Mesenchymal stem cell (in vitro differentiated cells and primary cell): Measurements from ENCODE around the gene RAPGEF5.

Experiments used
- DNase-seq: peaks from one replicate; pipeline ENCODE4 v3.0.0-alpha.2; 2013
- H2AFZ ChIP-seq: one replicate; pipeline ENCODE4 v1.6.1; 2013; ENCODE audit warnings: low read depth, mild to moderate bottlenecking, control low read depth, inconsistent platforms, low read length, moderate library complexity
- H2AK5ac ChIP-seq: 2 replicates; pipeline ENCODE4 v1.6.1; 2013; ENCODE audit warnings: low read length, moderate library complexity, mild to moderate bottlenecking, inconsistent platforms; ENCODE audit not compliant: severe bottlenecking
- H2BK120ac ChIP-seq: one replicate; pipeline ENCODE4 v1.6.1; 2013; ENCODE audit warnings: low read depth, mild to moderate bottlenecking, inconsistent platforms, low read length, moderate library complexity
- H2BK12ac ChIP-seq, 2 experiments: one replicate each; pipeline ENCODE4 v1.6.1; 2013; ENCODE audit warnings: inconsistent platforms in 2 of 2, low read length in 2 of 2, mild to moderate bottlenecking in 2 of 2, moderate library complexity in 2 of 2, control low read depth in 1 of 2
- H2BK15ac ChIP-seq: one replicate; pipeline ENCODE4 v1.6.1; 2013; ENCODE audit warnings: mild to moderate bottlenecking, low read depth, inconsistent platforms; ENCODE audit not compliant: poor library complexity, severe bottlenecking
- H2BK5ac ChIP-seq: 2 replicates; pipeline ENCODE4 v1.6.1; 2013; ENCODE audit warnings: low read depth, mild to moderate bottlenecking, low read length, control low read depth, inconsistent platforms; ENCODE audit not compliant: poor library complexity, severe bottlenecking
- H3K14ac ChIP-seq, 2 experiments: one replicate each; pipeline ENCODE4 v1.6.1; 2013; ENCODE audit warnings: inconsistent platforms in 2 of 2, low read length in 2 of 2, control low read depth in 1 of 2, mild to moderate bottlenecking in 1 of 2, moderate library complexity in 1 of 2
- H3K18ac ChIP-seq, 2 experiments: one replicate each; pipeline ENCODE4 v1.6.1; 2013; ENCODE audit warnings: inconsistent platforms in 2 of 2, low read length in 2 of 2, control low read depth in 1 of 2, low read depth in 1 of 2, mild to moderate bottlenecking in 1 of 2
- H3K23ac ChIP-seq, 2 experiments: one replicate each; pipeline ENCODE4 v1.6.1; 2013; ENCODE audit warnings: inconsistent platforms in 2 of 2, low read length in 2 of 2, mild to moderate bottlenecking in 2 of 2, moderate library complexity in 2 of 2, control low read depth in 1 of 2
- H3K27ac ChIP-seq: 2 replicates; pipeline ENCODE4 v1.5.1; 2013; ENCODE audit warnings: mild to moderate bottlenecking, moderate library complexity, low read length, control low read depth, inconsistent platforms; ENCODE audit not compliant: poor library complexity, severe bottlenecking
- H3K27me3 ChIP-seq, 2 experiments: 2 replicates each; pipeline versions ENCODE4 v1.6.1 to v1.7.0; 2013; ENCODE audit warnings: low read length in 2 of 2, mild to moderate bottlenecking in 2 of 2, moderate library complexity in 2 of 2, control low read depth in 1 of 2, inconsistent platforms in 1 of 2; ENCODE audit not compliant: control insufficient read depth in 1 of 2, insufficient read depth in 1 of 2
- H3K36me3 ChIP-seq, 2 experiments: 2 replicates each; pipeline versions ENCODE4 v1.6.1 to v1.7.0; 2013; ENCODE audit warnings: low read length in 2 of 2, control low read depth in 1 of 2, inconsistent platforms in 1 of 2, low read depth in 1 of 2, mild to moderate bottlenecking in 1 of 2; ENCODE audit not compliant: insufficient read depth in 2 of 2, control insufficient read depth in 1 of 2
- H3K4ac ChIP-seq, 2 experiments: one replicate each; pipeline ENCODE4 v1.6.1; 2013; ENCODE audit warnings: inconsistent platforms in 2 of 2, low read length in 2 of 2, mild to moderate bottlenecking in 2 of 2, moderate library complexity in 2 of 2, control low read depth in 1 of 2, low read depth in 1 of 2
- H3K4me1 ChIP-seq: 2 replicates; pipeline ENCODE4 v1.6.1; 2013; ENCODE audit warnings: low read depth, low read length, control low read depth; ENCODE audit not compliant: control insufficient read depth, insufficient read depth
- H3K4me2 ChIP-seq: 2 replicates; pipeline ENCODE4 v1.6.1; 2013; ENCODE audit warnings: low read length, mild to moderate bottlenecking, inconsistent platforms; ENCODE audit not compliant: poor library complexity, severe bottlenecking
- H3K4me3 ChIP-seq, 2 experiments: 2 replicates each; pipeline versions ENCODE4 v1.5.1 to v1.7.0; 2013; ENCODE audit warnings: low read length in 2 of 2, mild to moderate bottlenecking in 2 of 2, control low read depth in 1 of 2, low read depth in 1 of 2; ENCODE audit not compliant: insufficient read depth in 1 of 2
- H3K79me1 ChIP-seq: replicated peaks from 2 replicates; pipeline ENCODE4 v1.6.1; 2013; ENCODE audit warnings: mild to moderate bottlenecking, control low read depth, low read length, inconsistent platforms; ENCODE audit not compliant: poor library complexity, severe bottlenecking
- H3K9ac ChIP-seq: 2 replicates; pipeline ENCODE4 v1.7.0; 2013; ENCODE audit warnings: mild to moderate bottlenecking, low read length, moderate library complexity
- H3K9me3 ChIP-seq: 2 replicates; pipeline ENCODE4 v1.7.0; 2013; ENCODE audit warnings: mild to moderate bottlenecking, low read length; ENCODE audit not compliant: control insufficient read depth
- H4K8ac ChIP-seq: one replicate; pipeline ENCODE4 v1.6.1; 2013; ENCODE audit warnings: inconsistent platforms, mild to moderate bottlenecking, low read length, moderate library complexity
- H4K91ac ChIP-seq: one replicate; pipeline ENCODE4 v1.6.1; 2013; ENCODE audit warnings: mild to moderate bottlenecking, low read length, inconsistent platforms
- WGBS: methylation state at CpG from one replicate; pipeline ENCODE4 v1.1.7; 2013; ENCODE audit warnings: mixed read lengths; 5-methylcytosine and 5-hydroxymethylcytosine counted together

The RAPGEF5 gene

GRCh38 chr7:22320416-22320815 lies 36.5 kb downstream of the RAPGEF5 start:
- no peaks in the 10 kb centered on the region for H3K9me3 ChIP-seq
- H4K91ac ChIP-seq = no peak overlapping the region
- H3K27ac ChIP-seq = no peak overlapping the region
- H3K4me2 ChIP-seq = no peak overlapping the region
- H2BK12ac ChIP-seq = no peak overlapping the region
- H3K27me3 ChIP-seq = peaks cover 0 to 5% of the 10 kb centered on the region in 2 experiments
- no peaks in the 10 kb centered on the region for H3K36me3 ChIP-seq
- H3K4me3 ChIP-seq = no peak overlapping the region
- no peaks in the 10 kb centered on the region for H3K4me1 ChIP-seq
- DNase-seq = no peak
- no peak overlapping the region for H3K18ac ChIP-seq
- H3K23ac ChIP-seq = no peak overlapping the region
- no peak overlapping the region for H4K8ac ChIP-seq
- H2BK120ac ChIP-seq = no peak overlapping the region
- H2BK5ac ChIP-seq = no peak overlapping the region
- H3K14ac ChIP-seq = no peak overlapping the region
- H3K79me1 ChIP-seq = no peaks in the 10 kb centered on the region
- no peak overlapping the region for H3K9ac ChIP-seq
- no peak overlapping the region for H2BK15ac ChIP-seq
- H2AK5ac ChIP-seq = no peak overlapping the region
- H3K4ac ChIP-seq = no peak overlapping the region
- WGBS = 34% methylated on average over 2 of the region's 2 CpGs
- no peak overlapping the region for H2AFZ ChIP-seq

- no peaks in the 10 kb centered on the region for H3K36me3 ChIP-seq
- no peak overlapping the region for H3K27ac ChIP-seq
- H3K9ac ChIP-seq = no peak overlapping the region
- no peak overlapping the region for H4K91ac ChIP-seq
- WGBS = 57% methylated on average over 6 of the region's 7 CpGs
- no peaks in the 10 kb centered on the region for H3K79me1 ChIP-seq
- no peak overlapping the region for H3K4me2 ChIP-seq
- no peak overlapping the region for H3K23ac ChIP-seq
- H2BK12ac ChIP-seq = no peak overlapping the region
- no peak overlapping the region for H2BK15ac ChIP-seq
- H3K4me1 ChIP-seq = no peaks in the 10 kb centered on the region
- H4K8ac ChIP-seq = no peak overlapping the region
- no peak for DNase-seq
- no peaks in the 10 kb centered on the region for H3K9me3 ChIP-seq
- no peak overlapping the region for H2AFZ ChIP-seq
- no peak overlapping the region for H2AK5ac ChIP-seq
- H3K27me3 ChIP-seq = peaks cover 0 to 1% of the 10 kb centered on the region in 2 experiments
- no peak overlapping the region for H2BK5ac ChIP-seq
- no peak overlapping the region for H3K4ac ChIP-seq
- no peak overlapping the region for H3K4me3 ChIP-seq
- no peak overlapping the region for H3K14ac ChIP-seq
- no peak overlapping the region for H3K18ac ChIP-seq
- H2BK120ac ChIP-seq = no peak overlapping the region
These were observed 37.2 kb downstream of the RAPGEF5 start for GRCh38 chr7:22319424-22320403.

- no peaks in the 10 kb centered on the region for H3K36me3 ChIP-seq
- no peak overlapping the region for H3K9ac ChIP-seq
- H4K91ac ChIP-seq = no peak overlapping the region
- no peak overlapping the region for H3K27ac ChIP-seq
- H2AK5ac ChIP-seq = no peak overlapping the region
- no peak overlapping the region for H2AFZ ChIP-seq
- DNase-seq = no peak
- H3K9me3 ChIP-seq = no peaks in the 10 kb centered on the region
- no peak overlapping the region for H3K18ac ChIP-seq
- H3K27me3 ChIP-seq = no peaks in the 10 kb centered on the region
- 79% methylated on average over 4 of the region's 4 CpGs for WGBS
- no peak overlapping the region for H3K4me2 ChIP-seq
- no peak overlapping the region for H3K4me3 ChIP-seq
- no peak overlapping the region for H2BK15ac ChIP-seq
- no peaks in the 10 kb centered on the region for H3K4me1 ChIP-seq
- H4K8ac ChIP-seq = no peak overlapping the region
- no peak overlapping the region for H3K23ac ChIP-seq
- no peak overlapping the region for H2BK5ac ChIP-seq
- no peak overlapping the region for H3K14ac ChIP-seq
- no peak overlapping the region for H2BK120ac ChIP-seq
- H2BK12ac ChIP-seq = no peak overlapping the region
- no peak overlapping the region for H3K4ac ChIP-seq
- no peaks in the 10 kb centered on the region for H3K79me1 ChIP-seq
These were observed 38.6 kb downstream of the RAPGEF5 start for GRCh38 chr7:22318376-22318775.

- H2BK12ac ChIP-seq = no peak overlapping the region
- H4K91ac ChIP-seq = no peak overlapping the region
- no peak overlapping the region for H4K8ac ChIP-seq
- no peak overlapping the region for H2BK5ac ChIP-seq
- no peaks in the 10 kb centered on the region for H3K36me3 ChIP-seq
- H3K18ac ChIP-seq = no peak overlapping the region
- no peak overlapping the region for H3K4ac ChIP-seq
- H3K79me1 ChIP-seq = no peaks in the 10 kb centered on the region
- H3K27me3 ChIP-seq = no peaks in the 10 kb centered on the region
- H3K14ac ChIP-seq = no peak overlapping the region
- 100% methylated on average over 1 of the region's 4 CpGs for WGBS
- no peaks in the 10 kb centered on the region for H3K9me3 ChIP-seq
- no peak overlapping the region for H3K4me3 ChIP-seq
- DNase-seq = no peak
- H3K9ac ChIP-seq = no peak overlapping the region
- H3K27ac ChIP-seq = no peak overlapping the region
- H3K23ac ChIP-seq = no peak overlapping the region
- no peak overlapping the region for H2AFZ ChIP-seq
- no peaks in the 10 kb centered on the region for H3K4me1 ChIP-seq
- no peak overlapping the region for H3K4me2 ChIP-seq
- H2BK120ac ChIP-seq = no peak overlapping the region
- H2BK15ac ChIP-seq = no peak overlapping the region
- H2AK5ac ChIP-seq = no peak overlapping the region
These were observed 39.3 kb downstream of the RAPGEF5 start for GRCh38 chr7:22317632-22318031.
